GM12872 (cell line): ENCODE data around the gene VIP.

Experiments used
- TF ChIP-seq, protein P1 (sequence below): IDR thresholded peaks from 3 replicates; pipeline ENCODE4 v1.5.1; 2011; ENCODE audit warnings: low read depth, mild to moderate bottlenecking, low read length, moderate library complexity; ENCODE audit not compliant: insufficient read depth

Gene VIP

DNA sequence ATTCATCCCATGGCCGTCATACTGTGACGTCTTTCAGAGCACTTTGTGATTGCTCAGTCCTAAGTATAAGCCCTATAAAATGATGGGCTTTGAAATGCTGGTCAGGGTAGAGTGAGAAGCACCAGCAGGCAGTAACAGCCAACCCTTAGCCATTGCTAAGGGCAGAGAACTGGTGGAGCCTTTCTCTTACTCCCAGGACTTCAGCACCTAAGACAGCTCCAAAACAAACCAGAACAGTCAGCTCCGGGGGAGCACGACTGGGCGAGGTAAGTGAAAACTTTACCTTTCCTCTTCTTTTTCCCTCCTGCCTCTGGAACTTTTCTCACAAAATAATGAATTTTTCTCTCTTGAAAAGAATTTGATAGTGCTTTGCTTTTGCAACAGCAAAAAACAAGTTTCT, at the start of gene VIP:
VIP (plus strand) TSS at position 104 of the 400 bp plus-strand sequence. CDS start 1,381 bp downstream, outside the sequence.
- TF ChIP-seq, protein P1, sequence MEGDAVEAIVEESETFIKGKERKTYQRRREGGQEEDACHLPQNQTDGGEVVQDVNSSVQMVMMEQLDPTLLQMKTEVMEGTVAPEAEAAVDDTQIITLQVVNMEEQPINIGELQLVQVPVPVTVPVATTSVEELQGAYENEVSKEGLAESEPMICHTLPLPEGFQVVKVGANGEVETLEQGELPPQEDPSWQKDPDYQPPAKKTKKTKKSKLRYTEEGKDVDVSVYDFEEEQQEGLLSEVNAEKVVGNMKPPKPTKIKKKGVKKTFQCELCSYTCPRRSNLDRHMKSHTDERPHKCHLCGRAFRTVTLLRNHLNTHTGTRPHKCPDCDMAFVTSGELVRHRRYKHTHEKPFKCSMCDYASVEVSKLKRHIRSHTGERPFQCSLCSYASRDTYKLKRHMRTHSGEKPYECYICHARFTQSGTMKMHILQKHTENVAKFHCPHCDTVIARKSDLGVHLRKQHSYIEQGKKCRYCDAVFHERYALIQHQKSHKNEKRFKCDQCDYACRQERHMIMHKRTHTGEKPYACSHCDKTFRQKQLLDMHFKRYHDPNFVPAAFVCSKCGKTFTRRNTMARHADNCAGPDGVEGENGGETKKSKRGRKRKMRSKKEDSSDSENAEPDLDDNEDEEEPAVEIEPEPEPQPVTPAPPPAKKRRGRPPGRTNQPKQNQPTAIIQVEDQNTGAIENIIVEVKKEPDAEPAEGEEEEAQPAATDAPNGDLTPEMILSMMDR, result no peak

DNA sequence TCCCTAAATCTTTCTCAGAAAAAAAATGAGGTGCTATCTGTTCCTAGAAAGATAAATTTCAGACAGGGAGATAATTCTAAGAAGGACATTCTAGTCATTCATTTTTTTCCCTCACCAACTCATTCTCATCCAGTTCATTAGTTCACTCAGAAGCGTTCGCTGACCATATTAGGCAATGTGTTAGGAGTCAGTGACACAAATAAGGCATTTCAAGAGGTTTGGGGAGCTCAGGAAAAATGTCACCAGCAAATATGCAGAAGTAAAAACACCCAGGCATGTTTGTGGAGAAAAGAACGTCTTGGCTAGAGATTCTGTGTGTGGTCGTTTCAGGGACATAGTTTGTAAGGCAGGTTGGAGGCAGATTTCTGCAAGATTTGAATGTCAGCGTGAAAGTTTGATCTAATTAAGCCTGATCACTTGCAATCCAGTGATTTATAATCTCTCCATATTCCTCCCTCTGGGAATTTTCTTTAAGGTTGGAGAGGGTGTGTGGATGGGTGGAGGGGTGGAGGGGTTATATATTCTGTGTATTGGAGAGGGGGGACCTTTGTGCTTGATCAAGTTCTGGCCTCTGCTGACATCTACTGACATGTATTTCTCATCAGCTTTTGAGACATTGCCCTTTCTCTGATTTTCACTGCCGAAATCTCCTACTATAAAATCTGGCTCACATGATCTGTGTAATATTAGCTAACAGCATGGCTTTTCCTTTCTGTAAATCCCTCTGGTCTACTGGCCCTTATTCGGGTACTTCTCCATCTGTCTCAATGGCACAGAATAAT, 49.3 kb upstream of the VIP start:
- TF ChIP-seq, protein P1, result no peak

DNA sequence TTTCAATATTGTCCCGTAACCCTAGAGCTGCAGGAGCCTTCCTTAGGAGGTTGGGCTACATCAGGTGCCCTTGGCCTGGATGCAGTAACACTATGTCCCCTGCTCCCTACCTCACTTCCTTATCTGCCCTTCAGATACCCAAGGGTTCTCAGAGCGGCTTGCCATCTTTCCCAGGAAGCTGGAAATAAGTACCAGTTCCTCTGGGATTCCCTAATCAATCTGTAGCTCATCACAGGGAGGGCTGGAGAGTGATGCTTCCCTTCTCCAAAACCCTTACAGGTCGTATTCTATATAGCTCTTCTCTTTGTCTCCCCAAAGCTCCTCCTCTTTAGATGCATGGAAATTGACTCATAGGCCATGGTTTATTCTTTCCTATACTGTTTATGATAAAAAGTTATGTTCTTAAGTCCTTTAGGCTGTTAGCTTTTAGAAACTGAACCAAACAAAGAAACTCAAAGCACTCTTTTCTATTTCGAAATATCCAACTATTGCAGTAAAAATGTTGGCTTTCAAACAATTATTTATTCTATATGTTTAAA, 48.7 kb upstream of the VIP start:
- TF ChIP-seq, protein P1, result no peak

DNA sequence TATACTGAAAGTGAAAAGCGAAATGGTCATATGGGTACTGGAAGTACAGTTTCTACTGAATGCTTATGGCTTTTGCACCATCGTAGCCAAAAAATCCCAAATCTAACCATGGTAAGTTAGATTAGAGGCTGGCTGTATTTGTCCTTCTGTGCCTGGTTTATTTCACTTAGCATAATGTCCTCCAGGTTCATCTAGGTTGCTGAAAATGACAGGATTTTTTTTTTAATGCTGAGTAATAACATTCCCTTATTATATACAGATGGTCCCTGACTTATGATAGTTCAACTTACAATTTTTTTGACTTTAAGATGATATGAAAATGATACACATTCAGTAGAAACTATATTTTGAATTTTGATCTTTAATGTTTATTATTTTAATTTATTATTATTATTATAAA, 45.3 kb upstream of the VIP start:
- TF ChIP-seq, protein P1, result no peak

DNA sequence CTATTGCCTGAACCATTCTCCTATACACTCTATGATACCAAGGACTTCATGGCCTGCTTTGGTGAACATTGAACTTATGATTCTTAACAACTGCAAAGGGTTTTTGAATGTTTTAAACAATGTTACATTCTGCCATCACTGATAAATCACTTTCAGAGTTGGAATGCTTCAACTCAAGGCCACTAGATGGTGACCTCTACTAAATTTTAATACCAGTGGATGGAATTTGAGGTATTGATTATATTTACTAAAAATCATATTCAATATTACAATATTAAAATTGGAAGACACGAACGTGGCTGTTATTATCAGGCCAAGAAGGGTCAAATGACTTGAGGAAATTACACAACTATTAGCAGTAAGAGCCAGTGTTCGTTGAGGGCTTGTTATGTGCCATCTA, 34.3 kb upstream of the VIP start:
- TF ChIP-seq, protein P1, result no peak

DNA sequence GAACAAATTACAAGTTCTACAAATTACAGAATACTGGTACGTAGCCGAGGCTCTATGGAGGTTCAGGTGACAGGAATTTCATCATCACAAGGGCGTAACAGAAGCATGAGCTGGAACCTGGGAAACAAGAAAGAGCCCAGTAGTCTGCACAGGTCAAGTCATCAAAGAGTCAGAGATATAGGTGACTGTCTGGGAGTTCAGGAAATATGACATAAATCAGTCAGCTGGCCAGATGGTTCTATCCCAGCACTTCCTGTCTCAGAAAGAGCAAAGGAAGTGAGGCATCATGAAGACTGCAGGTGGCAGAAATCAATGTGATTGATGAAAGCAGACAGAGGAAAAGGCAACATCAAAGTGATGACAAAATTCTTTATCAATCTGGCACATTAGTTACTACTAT, 29.6 kb upstream of the VIP start:
- TF ChIP-seq, protein P1, result no peak

DNA sequence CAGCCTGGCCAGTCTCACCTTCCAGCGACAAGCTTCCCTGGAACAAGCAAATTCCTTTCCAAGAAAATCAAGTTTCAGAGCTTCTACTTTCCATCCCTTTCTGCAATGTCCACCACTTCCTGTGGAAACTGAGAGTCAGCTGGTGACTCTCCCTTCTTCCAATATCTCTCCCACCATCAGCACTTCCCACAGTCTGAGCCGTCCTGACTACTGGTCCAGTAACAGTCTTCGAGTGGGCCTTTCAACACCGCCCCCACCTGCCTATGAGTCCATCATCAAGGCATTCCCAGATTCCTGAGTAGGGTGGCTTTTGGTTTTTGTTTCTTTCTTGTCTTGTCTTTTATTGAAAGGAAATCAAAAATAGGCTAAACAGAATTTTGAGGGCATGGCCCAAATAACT, 28.6 kb upstream of the VIP start:
- TF ChIP-seq, protein P1, result no peak
